Iris pigment epithelial cell (primary cell): ENCODE results near the gene SAFB2.

Experiments
- DNase-seq: peaks from one replicate; pipeline ENCODE4 v3.0.0-alpha.2; 2011; ENCODE audit warnings: low read depth

SAFB2 gene

GRCh38 chr19:5622465-5623396 lies at the start of gene SAFB2, which contains the start of gene SAFB:
Gene SAFB2 (minus strand): TSS chr19:5622776. CDS start chr19:5622715, 61 bp downstream.
Gene SAFB (plus strand): TSS chr19:5623083. CDS start chr19:5623206, 123 bp downstream.
- peak; percentile 100 for DNase-seq

GRCh38 chr19:5671600-5671999 lies 49.0 kb upstream of the SAFB2 start:
- DNase-seq, result no peak

- DNase-seq, result no peak
Measured at GRCh38 chr19:5669212-5669611, 46.6 kb upstream of the SAFB2 start.

- no peak for DNase-seq
Measured at GRCh38 chr19:5667751-5668271, 45.2 kb upstream of the SAFB2 start.

GRCh38 chr19:5666921-5667610 lies 44.5 kb upstream of the SAFB2 start:
- no peak for DNase-seq

- peak; percentile 80 for DNase-seq
Measured at GRCh38 chr19:5665781-5666513, 43.4 kb upstream of the SAFB2 start.

GRCh38 chr19:5664515-5664914 lies 41.9 kb upstream of the SAFB2 start:
- no peak for DNase-seq

GRCh38 chr19:5663904-5664303 lies 41.3 kb upstream of the SAFB2 start:
- no peak for DNase-seq

- no peak for DNase-seq
Measured at GRCh38 chr19:5661483-5661882, 38.9 kb upstream of the SAFB2 start.

- no peak for DNase-seq
Measured at GRCh38 chr19:5655412-5655811, 32.8 kb upstream of the SAFB2 start.

- DNase-seq, result no peak
Measured at GRCh38 chr19:5654931-5655330, 32.4 kb upstream of the SAFB2 start.

- no peak for DNase-seq
Measured at GRCh38 chr19:5652261-5652660, 29.7 kb upstream of the SAFB2 start.

GRCh38 chr19:5651361-5651760 lies 28.8 kb upstream of the SAFB2 start:
- DNase-seq, result no peak

GRCh38 chr19:5648464-5648863 lies 25.9 kb upstream of the SAFB2 start:
- DNase-seq, result no peak

GRCh38 chr19:5646703-5647102 lies 24.1 kb upstream of the SAFB2 start:
- DNase-seq, result no peak

GRCh38 chr19:5645409-5645808 lies 22.8 kb upstream of the SAFB2 start:
- no peak for DNase-seq

- DNase-seq, result peak; percentile 64
Measured at GRCh38 chr19:5644037-5644436, 21.5 kb upstream of the SAFB2 start.

GRCh38 chr19:5643060-5643459 lies 20.5 kb upstream of the SAFB2 start:
- DNase-seq, result no peak

GRCh38 chr19:5642204-5642603 lies 19.6 kb upstream of the SAFB2 start:
- peak; percentile 63 for DNase-seq

- DNase-seq, result no peak
Measured at GRCh38 chr19:5641171-5641570, 18.6 kb upstream of the SAFB2 start.

GRCh38 chr19:5637971-5638370 lies 15.4 kb upstream of the SAFB2 start:
- no peak for DNase-seq

- DNase-seq, result no peak
Measured at GRCh38 chr19:5635427-5635826, 12.9 kb upstream of the SAFB2 start.
